NK-92 (cell line): ENCODE results near the gene IRX3.

ENCODE experiments used
- DNase-seq: peaks from one replicate; lab custom pipeline; 2025; ENCODE audit not compliant: unreplicated experiment; lab: John Stamatoyannopoulos, UW

The IRX3 gene

GRCh38 chr16:54291656-54292487, 5.3 kb upstream of the IRX3 start:
- DNase-seq = no peak

GRCh38 chr16:54290833-54291655, 4.5 kb upstream of the IRX3 start:
- DNase-seq = no peak

DNA sequence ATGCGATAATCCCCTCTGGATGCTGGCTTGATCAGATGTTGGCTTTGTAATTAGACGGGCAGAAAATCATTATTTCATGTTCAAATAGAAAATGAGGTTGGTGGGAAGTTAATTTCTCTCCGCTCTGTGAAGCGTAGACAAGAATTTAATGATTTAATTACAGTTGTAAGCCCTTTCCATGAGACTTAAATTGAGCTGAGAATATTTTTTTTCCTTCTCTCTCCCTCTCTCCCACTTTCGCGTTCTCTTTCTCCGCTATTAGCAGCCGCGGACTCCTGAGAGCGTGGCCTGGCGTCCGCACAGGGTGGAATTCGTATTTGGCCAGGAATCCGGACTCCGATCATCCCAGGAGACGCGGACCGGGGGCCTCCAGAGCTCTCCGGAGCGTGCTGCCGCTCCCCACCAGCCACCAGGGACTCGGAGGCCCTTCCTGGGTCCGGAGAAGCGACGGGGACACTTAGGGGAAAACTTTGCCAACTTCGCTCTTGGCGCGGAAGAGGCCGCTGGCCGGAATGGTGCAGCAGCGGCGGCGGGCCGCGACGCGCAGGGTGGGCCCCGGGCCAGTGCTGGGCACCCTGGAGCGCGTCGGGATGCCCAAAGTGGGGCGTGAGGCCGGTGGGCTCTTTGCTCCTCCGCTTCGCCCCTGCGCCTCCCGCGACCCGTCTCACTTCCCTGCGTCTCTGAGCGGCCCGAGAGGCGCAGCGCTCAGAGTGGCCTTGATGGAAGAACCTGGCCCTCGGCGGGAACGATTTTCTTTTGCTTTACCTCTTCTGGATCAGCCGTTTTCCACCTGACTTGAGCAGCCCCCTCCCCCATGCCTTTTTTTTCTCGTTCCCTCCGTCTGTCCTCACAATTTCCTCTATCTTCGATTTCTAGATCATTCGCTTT, 3.6 kb upstream of the IRX3 start:
- no peak for DNase-seq

DNA sequence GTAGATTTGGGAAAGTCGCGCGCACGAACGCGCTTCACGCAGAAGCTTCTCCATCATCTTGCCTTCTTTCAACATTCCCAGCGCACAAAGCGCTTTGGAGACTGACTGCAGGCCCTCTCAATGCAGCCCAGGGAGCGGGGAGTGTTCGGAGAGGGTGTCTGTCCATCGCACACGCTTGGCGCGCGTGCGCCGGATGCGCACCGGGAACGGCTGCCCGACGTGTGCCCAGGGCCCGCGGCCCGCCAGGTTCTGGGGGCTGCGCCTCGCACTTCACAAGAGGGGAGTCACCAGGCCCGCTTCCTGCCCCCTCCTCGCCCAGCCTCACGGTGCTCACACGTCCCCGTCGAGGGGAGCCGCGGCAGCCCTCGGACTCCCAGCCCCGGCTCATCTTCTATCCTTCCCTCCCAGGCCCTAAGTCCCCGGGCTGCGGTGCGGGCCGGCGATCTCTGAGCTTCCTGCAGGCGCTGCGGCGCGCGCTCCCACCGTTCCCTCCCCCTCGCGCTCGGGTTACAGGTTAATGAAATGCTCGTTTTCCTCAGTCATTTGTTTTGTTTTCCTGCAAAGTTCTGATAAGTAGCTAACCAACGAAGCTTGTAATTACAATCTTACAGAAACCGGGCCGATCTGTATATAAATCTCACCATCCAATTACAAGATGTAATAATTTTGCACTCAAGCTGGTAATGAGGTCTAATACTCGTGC, 2.8 kb upstream of the IRX3 start:
- DNase-seq = no peak

DNA sequence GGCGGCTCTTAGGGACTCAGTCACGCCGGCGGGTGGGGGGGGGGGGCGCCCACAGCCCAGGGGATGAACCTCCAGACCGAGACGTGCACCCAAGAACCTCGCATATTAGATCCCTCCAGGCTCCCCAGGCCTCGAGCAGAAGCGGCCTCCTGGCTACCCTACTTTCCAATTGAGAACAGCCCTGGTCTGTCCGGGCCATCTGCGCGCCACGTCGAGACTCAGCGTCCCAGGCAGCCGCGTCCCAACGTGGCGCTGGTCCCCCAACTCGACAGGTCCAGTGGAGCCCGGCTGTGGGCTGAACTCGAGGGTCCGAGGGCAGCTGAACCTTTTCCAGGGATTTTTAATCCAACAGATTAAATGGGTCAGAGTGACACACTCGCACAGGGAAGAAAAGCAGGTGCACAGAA, 2.3 kb upstream of the IRX3 start:
- DNase-seq = no peak

DNA sequence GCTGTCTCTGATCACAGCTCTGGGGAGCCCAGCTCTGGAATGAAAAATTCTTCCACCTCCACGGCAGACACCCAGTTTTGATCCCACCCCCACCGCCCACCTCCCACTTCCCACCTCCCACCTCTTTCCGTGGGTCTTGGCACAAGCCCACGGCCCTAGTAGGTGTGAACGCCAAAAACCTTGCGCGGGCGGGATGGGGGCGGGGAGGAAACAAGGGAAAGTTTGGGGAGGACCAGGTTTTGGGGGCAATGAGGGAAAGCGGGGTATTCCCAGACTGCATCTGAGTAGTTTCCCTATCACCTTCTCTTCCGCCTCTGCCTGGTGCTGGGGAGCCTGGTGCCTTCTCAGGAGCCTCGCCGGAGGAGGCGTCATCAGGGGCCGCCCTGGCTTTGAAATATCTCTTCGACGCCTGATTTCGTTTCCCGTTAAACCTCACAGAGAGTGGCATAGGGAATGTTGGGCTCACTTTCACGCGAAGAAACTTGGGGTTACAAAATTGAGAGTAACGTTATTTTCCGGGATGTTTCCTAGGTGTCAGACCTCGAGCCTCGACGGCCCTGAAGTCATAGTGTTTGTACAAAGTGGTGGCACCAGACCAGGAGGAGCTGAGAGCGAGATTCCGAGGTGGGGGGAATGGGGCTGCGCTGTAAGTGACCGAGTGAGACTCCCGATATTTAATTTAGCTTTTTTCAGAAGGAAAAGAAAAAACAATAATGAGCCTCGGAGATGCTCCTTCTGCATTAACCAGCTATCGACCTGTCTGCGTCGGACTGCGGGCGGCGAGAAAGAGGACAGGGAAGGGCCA, 1.6 kb upstream of the IRX3 start:
- no peak for DNase-seq

GRCh38 chr16:54287131-54288029, 793 bp upstream of the IRX3 start:
- no peak for DNase-seq

DNA sequence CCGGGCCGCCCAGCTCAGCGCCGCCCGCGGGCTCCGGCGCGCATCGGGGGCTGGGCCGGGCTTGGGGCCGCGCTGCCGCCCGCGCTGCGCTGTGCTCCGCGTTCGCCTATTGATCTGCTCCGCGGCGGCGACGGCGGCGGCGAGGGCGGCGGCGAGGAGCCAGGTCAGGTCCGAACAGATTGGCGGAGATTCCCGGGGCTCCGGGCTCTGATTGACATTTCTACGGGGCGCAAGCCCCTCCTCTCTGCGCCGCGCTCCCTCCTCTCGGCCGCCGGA, 559 bp downstream of the IRX3 start:
- no peak for DNase-seq

DNA sequence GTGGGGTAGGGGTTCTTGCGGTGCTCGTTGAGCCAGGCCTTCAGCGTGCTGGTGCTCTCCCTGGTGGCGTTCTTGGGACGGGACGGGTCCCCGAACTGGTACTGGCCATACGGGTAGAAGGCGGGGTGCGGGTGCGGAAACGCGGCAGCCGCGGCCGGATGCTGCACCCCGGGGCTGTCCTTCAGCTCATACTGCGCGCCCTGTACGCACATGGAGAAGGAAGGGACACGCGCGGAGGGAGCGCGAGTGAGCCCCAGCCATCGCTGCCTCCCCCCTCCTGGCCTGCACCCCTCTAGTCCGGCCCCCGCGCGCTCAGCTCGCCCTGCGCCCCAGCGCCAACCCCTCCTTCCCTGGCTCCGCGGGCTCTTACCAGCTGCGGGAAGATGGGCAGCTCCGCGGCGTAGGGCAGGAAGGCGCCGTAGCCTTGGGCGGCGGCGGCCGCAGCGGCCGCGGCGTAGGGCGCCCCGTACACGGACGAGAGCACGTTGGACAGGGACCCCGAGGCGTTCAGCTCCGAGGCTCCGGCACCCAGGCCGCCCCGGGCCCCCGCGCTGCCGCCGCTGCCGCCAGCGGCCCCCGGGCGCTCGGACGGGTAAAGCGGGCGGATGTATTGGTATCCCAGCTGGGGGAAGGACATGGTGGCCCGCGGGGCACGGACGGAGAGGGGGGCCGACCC, 1.0 kb downstream of the IRX3 start:
- DNase-seq = no peak

DNA sequence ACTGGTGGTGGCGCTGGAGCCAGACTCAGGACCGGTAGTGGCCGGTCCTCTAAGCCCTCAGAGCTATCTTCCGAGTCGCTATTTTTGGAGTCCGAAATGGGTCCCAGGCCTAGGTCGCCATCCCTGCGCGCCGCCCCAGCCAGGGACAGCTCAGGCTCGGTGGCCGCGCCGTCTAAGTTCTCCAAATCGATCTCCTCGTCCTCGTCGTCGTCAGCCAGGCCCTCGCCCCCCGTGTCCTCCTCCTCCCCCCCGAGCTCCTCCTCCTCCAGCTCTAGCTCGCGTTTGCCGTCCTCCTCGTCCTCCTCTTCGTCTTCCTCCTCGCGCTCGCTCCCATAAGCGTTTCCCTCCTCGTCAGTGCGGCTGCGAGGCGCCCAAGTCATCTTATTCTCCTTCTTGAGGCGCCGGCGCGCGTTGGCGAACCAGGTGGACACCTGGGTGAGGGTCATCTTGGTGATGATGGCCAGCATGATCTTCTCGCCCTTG, 1.6 kb downstream of the IRX3 start:
- no peak for DNase-seq

DNA sequence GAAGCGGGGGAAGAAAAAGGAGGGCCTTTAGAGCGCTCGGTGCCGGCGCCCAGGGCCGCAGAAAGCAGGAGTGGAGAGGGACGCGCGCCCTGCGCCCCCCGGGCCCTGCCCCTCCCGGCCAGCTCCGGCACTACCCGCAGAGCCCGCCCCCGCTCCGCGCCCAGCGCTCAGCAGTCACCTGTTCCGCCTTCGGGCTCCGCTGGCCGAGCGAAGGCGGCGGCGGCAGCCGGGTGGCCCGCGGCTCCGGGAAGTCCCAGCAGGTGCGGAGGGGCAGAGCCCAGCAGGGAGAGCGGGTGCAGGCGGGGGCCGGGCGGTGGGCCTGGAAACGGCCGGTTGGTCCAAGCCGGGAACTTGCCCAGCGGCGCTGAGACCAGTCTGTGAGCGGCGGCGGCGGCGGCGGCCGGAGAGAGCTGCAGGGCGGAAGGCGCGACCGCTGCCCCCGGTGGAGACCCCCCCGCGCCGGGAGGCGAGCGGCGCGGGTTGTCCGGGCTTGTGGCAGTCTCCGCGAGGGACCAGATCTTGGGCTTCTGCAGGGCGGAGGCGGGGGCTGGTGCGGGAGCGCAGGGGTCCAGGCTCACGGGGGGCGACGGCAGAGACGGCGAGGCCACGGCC, 2.2 kb downstream of the IRX3 start:
- no peak for DNase-seq

- no peak for DNase-seq
Observed at GRCh38 chr16:54283725-54284318, 2.8 kb downstream of the IRX3 start.

- DNase-seq = no peak
Observed at GRCh38 chr16:54282928-54283724, 3.5 kb downstream of the IRX3 start.

DNA sequence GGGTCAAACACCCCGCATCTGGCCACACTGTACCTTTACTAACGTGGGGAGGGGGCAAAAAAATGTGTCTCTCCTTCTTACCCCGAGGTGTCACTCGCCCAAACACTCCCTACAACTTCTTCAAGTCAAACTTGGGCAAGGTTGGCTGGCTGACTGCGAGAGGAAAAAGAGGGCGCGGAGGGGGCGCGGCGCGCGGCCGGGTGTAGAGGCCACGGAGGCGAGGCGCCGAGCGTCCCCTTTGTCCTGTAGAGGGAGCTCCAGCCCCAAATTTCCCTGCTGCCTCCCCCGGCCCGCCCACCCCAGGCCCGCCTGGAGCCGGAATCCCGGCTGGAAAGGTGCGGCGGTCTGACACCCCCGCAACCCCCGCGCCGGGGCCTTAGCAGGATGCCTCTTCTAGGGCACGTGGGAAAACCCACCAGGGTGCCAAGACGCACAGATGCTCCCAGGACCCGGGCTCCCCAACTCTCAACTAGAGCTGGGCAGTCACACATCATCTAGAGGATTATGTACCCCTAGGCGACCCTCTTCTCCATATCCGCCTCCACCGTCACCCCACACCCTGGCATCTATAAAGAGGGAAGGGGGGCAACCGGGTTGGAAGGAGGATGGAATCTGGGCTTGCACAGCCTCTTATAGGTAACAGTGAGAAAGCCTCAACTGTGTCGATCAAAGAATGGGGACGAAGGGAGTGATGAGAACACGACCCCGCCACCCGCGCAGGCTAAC, 4.2 kb downstream of the IRX3 start:
- DNase-seq = no peak

DNA sequence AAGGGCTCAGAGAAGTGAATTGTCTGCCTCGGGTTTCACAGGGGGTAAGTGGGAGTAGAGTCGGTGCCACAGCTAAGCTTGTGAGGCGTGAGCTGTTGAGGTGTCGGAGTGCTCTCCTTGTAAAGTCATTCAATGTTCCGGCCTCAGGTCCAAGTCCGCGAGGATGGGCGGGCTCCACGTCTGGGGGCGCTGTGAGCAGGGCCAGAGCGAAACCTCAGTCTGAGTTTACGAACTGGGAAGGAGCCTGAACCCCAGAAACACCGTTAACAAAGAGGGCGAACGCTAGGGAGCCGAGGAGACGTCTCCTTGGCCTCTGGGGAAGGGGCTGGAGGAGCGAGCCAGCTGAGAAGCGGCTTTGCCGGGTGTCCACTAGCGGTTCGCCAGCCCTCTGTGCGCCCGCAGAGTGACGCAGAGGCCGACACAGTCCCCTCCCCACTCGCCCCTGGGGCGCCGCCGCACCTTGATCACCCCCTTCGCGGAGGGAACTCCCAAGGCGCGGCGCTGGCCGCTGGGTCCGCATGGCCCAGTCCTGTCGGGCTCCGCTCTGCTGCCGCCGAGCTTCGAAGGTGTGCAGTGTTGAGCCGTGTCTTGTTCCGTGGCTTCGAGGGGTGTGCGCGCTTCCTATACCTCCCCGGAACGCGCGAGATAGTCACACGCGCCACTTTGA, 4.9 kb downstream of the IRX3 start:
- DNase-seq = no peak

DNA sequence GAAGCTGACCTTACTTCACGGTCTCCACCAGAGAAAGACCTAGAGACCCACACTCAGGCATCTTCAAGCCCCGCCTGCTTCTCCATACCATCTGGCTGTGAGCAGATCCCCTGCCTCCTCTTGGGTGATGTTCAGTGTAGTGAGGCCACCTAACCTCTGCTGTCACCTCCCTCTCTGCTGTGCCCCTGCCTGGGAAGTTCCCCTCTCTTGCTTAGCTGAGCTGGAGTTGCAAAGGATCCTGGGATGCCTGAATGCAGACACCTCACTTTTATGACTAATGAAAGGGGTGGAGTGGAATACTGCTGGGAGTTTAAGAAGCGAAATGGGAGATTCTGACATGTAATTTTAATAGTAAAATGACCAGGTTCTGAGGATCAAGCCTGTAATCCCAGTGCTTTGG, 5.8 kb downstream of the IRX3 start:
- no peak for DNase-seq
